HG02981 (cell line): ENCODE results near the gene SLC25A47.
A peak's percentile ranks its signal among the peaks of the same experiment; 100 is the strongest.
"Not testable (repeated sequence)": the region's sequence is repeated elsewhere in the genome, so short reads cannot be mapped to it uniquely, and the experiment has no call there.

Experiments
- ATAC-seq: cut with Tn5 transposase; IDR thresholded peaks from one replicate; pipeline ENCODE4 v1.9.1; 2021; ENCODE audit warnings: mild to moderate bottlenecking, moderate library complexity; ENCODE audit not compliant: unreplicated experiment

Gene SLC25A47

GRCh38 chr14:100289916-100290606 is 33.1 kb upstream of the SLC25A47 start:
- no peak for ATAC-seq

DNA sequence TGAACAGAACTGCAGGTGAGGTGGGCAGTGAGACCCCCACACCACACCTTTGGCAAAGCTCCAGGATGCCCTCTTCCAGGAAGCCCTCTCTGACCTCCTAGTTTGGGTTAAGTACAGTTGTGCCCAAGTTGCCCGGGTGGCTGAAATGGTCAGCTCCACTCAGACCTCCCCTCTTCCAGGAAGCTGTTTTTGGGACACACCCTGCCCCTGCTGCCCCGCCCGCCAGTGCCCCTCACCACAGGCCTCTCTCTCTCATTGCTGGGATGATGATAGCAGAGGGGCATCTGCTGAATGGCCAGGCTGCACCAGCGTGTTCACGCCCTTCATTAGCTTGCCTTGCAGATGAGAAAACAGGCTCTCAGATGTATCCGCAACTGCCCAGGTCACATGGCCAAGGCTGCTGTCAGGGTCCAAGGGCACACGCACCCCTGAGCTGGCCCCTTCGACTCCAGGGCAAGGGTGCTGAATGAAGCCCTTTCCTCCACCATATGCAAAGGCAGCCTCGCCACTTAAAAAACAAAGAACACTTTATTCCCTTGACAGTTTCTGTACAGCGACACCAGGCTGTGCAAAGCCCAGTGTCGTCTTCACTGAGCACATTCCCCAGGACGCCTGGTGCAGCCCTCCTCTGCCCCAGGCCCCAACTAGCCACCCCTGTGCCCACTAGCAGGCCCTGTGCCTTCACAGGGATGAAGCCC is 32.4 kb upstream of the SLC25A47 start:
- ATAC-seq: no peak

GRCh38 chr14:100291305-100292075 is 31.6 kb upstream of the SLC25A47 start:
- ATAC-seq: no peak

GRCh38 chr14:100292301-100292775 is 30.8 kb upstream of the SLC25A47 start:
- no peak for ATAC-seq

GRCh38 chr14:100292776-100293461 is 30.2 kb upstream of the SLC25A47 start:
- no peak for ATAC-seq

DNA sequence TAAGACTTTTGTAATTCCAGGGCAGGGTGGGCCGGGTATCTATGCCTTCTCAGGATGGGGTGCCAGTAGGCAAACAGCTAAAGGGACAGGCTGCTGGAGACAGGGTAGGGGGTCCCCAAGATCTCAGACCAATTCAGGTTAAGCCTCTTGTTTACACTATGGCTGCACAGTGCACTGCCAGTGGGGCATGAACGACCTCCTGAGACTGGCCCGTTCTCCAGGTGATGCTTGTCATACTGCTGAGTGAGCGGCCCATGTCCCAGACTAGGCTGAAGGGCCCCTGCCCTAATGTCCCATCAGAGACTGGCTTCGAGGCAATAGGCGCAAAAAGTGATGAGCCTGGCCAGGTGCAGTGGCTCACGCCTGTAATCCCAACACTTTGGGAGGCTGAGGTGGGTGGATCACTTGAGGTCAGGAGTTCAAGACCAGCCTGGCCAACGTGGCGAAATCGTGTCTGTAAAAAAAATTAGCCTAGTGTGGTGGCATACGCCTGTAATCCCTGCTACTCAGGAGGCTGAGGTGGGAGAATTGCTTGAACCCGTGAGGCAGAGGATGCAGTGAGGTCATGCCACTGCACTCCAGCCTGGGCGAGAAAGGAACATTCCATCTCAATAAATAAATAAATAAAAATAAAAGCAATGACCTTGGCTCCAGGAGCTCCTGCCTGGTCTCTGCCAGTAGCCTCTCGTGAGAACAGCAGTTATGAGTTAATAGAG is 29.5 kb upstream of the SLC25A47 start:
- no peak for ATAC-seq

DNA sequence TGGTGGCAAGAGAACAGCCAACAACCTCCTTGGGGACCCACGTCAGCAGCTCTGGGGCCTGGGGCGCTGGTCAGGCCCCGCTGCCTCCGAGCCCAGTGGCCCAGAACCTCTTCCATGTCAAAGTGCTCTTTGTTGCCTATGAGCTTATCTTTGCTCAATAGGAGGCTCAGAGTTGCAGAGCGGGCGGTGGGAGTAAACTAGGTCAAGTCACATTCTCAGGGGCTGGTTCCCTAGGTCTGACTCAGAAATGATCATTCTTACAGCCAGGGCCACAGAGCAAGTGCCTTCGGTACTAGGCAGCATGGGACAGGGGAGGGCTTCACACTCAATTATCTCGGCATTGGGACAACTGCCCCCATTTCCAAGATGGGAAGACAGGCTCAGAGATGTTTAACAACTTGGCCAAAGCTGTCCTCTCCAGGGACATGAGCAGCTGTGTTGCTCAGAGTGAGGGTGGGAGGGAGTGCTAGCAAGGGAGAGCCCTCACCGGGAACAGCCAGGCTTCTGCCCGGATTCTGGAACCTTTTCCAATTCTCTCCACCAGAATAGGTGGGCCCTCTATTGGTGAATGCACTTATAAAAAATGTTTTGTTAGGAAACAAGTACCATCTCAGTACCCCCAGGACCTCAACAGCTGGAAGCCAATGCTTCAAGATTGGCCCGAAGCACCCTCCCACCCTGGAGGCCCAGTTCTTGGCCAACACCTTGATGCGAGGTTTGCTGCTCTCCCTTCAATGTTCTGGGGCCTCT is 28.8 kb upstream of the SLC25A47 start:
- no peak for ATAC-seq

GRCh38 chr14:100294963-100295330 is 28.2 kb upstream of the SLC25A47 start:
- ATAC-seq: no peak

DNA sequence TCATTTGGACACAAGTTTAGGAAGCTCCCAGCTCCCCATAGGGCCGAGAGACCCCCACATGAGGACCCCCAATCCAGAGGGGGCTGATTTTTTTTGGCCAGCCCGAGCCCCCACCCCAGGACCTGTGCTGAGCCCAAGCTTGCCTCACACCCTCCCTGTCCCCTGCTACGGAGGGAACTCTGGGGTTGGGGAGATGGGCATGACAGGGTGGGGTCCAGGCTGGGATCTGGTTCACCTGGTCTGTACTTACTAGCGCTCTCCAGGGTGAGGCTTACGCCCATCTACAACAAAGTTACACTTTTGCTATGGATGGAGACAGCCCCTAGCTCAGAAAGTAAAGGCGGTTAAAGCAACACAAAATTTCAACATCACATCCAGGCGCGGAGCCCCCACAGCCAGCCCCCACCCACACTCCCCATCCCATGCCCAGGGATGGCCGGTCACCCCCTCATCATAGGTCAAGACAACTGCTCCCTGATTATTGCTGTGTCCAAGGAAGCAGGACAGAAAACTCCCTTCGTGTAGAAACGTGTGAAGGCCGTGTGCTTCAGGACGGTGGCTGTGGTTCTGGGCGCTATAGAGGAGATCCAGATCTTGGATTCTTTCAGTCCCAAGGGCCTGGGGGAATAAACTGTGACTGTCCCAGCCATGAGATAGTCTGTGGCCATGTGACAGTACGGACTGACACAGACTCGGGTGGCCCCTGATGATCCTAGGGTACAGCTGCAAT is 27.6 kb upstream of the SLC25A47 start:
- ATAC-seq: no peak

- no peak for ATAC-seq
Measured at GRCh38 chr14:100296106-100296651, 27.0 kb upstream of the SLC25A47 start.

- not testable (repeated sequence) for ATAC-seq
Measured at GRCh38 chr14:100296729-100297128, 26.4 kb upstream of the SLC25A47 start.

DNA sequence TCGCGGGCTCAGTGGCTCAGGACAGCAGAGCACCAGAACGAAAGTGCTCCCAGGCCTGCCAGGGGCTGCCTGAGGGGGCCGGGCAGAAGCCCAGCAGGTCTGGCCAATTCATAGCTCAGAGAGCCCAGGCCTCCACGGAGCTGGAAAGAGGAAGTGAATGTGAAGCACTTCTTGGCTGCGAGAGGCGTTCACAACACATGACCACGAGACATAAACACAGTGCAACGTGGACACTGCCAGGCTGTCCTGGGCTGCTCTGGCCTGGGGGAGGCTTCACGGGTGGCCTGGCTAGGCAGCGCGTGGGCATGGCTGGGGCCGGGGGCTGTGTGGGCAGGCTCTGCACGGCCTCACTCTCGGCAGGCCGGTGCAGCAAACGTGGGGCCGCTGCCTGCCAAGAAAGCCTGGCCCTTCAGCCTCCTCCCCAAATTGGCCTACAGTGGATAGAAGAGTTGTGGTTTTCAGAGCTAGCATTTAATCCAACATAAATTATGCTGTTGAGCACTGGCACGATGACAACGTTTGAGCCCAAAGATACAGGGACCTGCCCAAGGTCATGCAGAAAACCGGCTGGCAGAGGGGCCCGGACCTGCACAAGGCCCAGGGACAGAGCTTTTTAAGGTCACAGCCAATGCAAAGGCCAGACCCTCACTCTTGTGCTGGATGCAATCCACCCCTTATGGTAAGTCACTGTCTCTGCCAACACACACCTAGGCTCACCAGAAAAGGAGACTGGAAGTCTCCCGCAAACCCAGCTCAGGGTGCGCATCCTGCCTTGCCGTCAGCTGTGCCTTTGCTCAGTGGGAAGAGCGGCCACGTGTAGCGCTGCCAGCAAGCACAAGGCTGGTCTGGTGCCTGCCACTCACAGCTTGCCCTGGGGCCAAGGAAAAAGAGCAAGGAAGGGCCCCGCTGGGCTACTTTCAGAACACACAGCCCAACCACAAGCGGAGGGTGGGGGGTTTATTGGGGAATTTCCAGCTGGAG is 25.5 kb upstream of the SLC25A47 start:
- peak; percentile 87 for ATAC-seq

DNA sequence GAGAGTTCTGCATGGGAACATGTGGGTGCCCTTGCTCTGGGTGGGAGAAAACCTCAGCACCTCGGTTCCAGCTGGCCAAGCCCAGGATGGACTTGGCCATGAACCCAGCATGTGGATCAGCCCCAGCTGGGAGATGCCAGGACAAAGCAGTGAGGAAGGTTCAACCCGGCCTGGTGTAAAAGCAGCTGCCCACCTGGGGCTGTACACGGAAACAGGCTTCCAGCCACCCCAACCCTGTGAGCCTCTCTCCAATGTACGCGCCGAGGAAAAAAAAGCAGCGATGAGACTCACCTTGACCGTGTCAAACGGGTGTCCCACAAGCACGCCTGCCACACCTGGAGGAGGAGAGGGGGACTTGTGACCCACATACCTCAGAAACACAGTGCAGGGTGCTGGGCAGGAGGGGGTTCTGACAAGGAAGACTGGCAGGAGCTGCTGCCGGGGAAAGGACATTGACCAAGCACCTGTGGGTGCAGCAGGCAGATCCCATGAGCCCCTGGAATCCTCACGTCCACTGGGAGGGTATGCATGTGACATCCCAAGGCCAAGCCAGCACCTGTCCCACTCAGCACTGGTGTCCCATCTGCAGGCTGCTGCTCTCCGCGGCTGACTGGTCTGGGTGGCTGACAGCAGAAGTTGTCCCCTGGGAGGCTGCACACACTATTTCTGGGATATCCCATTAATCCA is 24.4 kb upstream of the SLC25A47 start:
- no peak for ATAC-seq

DNA sequence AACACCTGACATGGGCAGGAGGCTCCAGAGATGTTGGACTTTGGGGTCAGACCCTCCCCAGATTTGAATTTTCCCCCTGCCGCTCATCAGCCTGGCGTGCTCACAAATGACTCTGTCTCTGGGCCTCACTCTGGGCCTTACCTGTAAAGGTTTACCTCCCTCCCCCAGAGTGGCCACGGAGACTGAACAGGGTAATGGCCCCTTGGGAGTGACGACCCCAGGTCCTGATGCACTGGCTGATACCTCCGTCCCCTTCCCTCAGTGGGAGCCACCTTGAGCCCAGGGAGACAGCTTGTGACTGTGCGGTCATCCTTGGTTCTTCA is 23.9 kb upstream of the SLC25A47 start:
- ATAC-seq: no peak

GRCh38 chr14:100302616-100303015 is 20.5 kb upstream of the SLC25A47 start:
- ATAC-seq: no peak

- ATAC-seq: no peak
Measured at GRCh38 chr14:100303179-100303578, 20.0 kb upstream of the SLC25A47 start.

- ATAC-seq: no peak
Measured at GRCh38 chr14:100303925-100304324, 19.2 kb upstream of the SLC25A47 start.
